ENCODE measurements around the gene MVD.

GRCh38 chr16:88650749-88651275 lies 12.1 kb downstream of the MVD start, which contains the start of gene CYBA:
- no peak for TF ChIP-seq CTCF (IDR thresholded peaks at IDR 0.05)
- no peak for TF ChIP-seq POLR2A (IDR thresholded peaks at IDR 0.05)

All from breast epithelium (tissue), 3 donors.